HG03060 (cell line): Measurements from ENCODE around the gene ST6GALNAC4.

Experiments used
- ATAC-seq: cut with Tn5 transposase; IDR thresholded peaks from one replicate; pipeline ENCODE4 v1.9.1; 2021; ENCODE audit warnings: low read depth, moderate number of reproducible peaks; ENCODE audit not compliant: unreplicated experiment

The ST6GALNAC4 gene

GRCh38 chr9:127931092-127931881 is 14.4 kb upstream of the ST6GALNAC4 start:
- ATAC-seq = no peak

- no peak for ATAC-seq
Observed at GRCh38 chr9:127930231-127931091, 13.6 kb upstream of the ST6GALNAC4 start, which contains the start of gene PIP5KL1. Gene PIP5KL1, minus strand, starts transcription at chr9:127930777. Its CDS starts 25 bp downstream, at chr9:127930752.

GRCh38 chr9:127929625-127929979 is 12.8 kb upstream of the ST6GALNAC4 start:
- ATAC-seq = no peak

- ATAC-seq = no peak
Observed at GRCh38 chr9:127928676-127929624, 12.1 kb upstream of the ST6GALNAC4 start.

GRCh38 chr9:127927988-127928675 is 11.3 kb upstream of the ST6GALNAC4 start:
- no peak for ATAC-seq

- ATAC-seq = no peak
Observed at GRCh38 chr9:127927201-127927987, 10.6 kb upstream of the ST6GALNAC4 start.

GRCh38 chr9:127926906-127927200 is 10.0 kb upstream of the ST6GALNAC4 start:
- no peak for ATAC-seq

GRCh38 chr9:127925959-127926905 is 9.4 kb upstream of the ST6GALNAC4 start:
- ATAC-seq = no peak

- no peak for ATAC-seq
Observed at GRCh38 chr9:127924736-127925444, 8.0 kb upstream of the ST6GALNAC4 start.

GRCh38 chr9:127923771-127924170 is 6.9 kb upstream of the ST6GALNAC4 start:
- ATAC-seq = no peak

GRCh38 chr9:127923046-127923445 is 6.2 kb upstream of the ST6GALNAC4 start:
- no peak for ATAC-seq

- no peak for ATAC-seq
Observed at GRCh38 chr9:127921557-127922120, 4.8 kb upstream of the ST6GALNAC4 start.

GRCh38 chr9:127920794-127921193 is 4.0 kb upstream of the ST6GALNAC4 start:
- no peak for ATAC-seq

GRCh38 chr9:127919253-127919815 is 2.5 kb upstream of the ST6GALNAC4 start:
- no peak for ATAC-seq

- no peak for ATAC-seq
Observed at GRCh38 chr9:127918183-127919107, 1.6 kb upstream of the ST6GALNAC4 start.

- no peak for ATAC-seq
Observed at GRCh38 chr9:127917603-127918002, 762 bp upstream of the ST6GALNAC4 start.
